ENCODE results near the gene OR2T27.
"Not testable (repeated sequence)": the region's sequence is repeated elsewhere in the genome, so short reads cannot be mapped to it uniquely, and the experiment has no call there.

Gene OR2T27

GRCh38 chr1:248639652-248640051, 15.7 kb downstream of the OR2T27 start:
- DNase-seq: not testable (repeated sequence)

GRCh38 chr1:248636612-248637011, 18.7 kb downstream of the OR2T27 start:
- DNase-seq: not testable (repeated sequence)

- DNase-seq: not testable (repeated sequence)
Observed at GRCh38 chr1:248634991-248635390, 20.3 kb downstream of the OR2T27 start, which contains the start of gene OR2T11. OR2T11 (minus strand) TSS chr1:248635091; CDS start chr1:248627128, 7,963 bp downstream.

GRCh38 chr1:248631354-248632008, 23.8 kb downstream of the OR2T27 start:
- no peak for DNase-seq

DNA sequence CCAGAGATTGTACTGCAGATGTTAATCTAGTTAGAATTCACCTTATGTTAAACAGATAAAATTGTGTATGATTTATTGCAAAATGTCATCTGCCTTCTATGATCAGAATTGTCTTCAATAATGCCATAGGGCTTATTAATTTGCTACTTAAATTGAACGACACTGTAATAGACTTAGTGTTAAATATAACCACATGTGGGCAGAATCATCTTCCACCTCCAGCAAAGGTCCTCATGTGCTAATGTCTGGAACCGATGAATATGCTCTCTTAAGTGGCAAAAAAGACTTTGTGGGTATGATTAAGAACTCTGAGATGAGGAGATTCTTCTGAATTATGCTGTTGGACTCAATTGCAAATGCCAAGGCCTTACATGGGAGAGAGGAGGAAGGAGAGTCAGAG, 24.8 kb downstream of the OR2T27 start:
- no peak for DNase-seq

- DNase-seq: no peak
Observed at GRCh38 chr1:248627971-248628844, 27.1 kb downstream of the OR2T27 start.

- no peak for DNase-seq
Observed at GRCh38 chr1:248625971-248626370, 29.4 kb downstream of the OR2T27 start.

DNA sequence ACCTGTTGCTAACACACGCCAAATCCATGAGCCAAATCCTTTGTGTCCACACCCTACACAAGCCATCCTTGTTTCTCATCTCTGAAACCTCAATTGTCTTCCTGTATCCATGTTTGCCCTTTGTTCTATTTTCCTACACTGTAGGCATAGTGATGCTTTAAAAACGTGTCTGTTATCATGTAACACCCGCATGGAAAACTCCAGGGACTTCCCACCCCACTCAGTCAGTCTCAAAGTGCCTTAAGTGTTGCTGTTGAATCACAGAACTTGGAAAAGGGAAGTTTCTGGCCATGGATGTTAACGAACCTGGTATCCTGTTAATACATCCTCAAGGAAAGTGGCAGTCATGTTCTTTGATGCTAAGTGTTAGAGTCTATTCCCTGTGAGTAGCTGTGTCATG, 30.2 kb downstream of the OR2T27 start:
- no peak for DNase-seq

DNA sequence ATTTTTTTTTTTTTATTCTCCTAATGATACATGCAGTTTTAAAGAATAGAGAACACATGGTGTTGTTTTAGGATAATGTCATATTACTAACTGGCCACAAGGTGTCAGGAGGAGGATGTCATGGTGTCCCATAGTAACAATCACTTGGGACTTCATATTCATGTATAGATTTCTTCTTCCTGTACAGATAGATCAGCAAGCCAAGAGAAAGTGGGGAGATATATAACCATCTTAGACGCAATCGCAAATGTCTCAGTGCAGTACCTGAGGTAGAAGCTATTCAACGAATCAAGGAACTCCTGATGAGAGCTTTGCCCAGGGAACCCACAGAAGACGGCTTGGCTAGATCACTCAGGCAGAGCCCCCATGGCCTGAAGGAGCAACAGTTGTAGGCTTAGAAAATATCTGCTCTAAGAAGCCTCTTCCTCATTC, 32.7 kb downstream of the OR2T27 start:
- no peak for DNase-seq

DNA sequence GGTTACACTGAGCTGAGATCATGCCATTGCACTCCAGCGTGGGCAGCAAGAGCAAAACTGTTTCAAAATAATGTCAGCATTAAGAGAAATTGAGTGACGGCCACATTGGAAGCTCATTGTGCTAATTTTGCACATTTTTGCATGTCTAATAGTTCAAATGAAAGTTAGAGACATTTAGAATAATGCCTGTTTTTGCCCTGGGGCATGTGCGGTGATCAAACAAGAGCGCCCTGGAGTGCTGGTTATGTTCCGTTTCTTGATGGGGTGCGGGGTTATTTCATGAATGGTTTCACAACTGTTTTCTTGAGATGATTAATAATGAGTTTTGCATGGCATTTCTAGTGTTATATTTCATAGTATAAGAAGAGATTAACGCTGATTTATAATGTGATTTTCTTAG, 33.6 kb downstream of the OR2T27 start:
- DNase-seq: no peak

GRCh38 chr1:248618878-248619277, 36.5 kb downstream of the OR2T27 start:
- DNase-seq: peak; percentile 22

DNA sequence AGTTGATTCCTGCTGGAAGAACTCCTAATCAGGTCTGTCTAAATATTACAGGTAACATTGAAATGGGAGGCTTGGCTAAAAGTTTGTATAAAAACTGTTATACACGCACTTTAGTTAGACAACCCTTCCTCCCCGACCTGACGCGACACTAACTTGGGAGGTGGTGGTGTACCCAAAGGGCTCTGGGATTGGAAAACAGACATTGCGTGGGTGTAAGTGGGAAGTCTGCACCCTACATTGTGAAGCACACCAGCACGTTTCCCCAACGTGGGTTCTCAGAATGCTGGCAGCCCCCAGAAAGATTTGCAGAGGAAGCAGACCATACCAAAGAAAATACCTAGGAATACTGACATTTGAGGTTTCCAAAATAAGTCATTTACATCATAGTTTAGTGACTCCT, 37.2 kb downstream of the OR2T27 start:
- DNase-seq: no peak

GRCh38 chr1:248613742-248614141, 41.6 kb downstream of the OR2T27 start:
- no peak for DNase-seq

- DNase-seq: no peak
Observed at GRCh38 chr1:248611883-248612414, 43.4 kb downstream of the OR2T27 start.

DNA sequence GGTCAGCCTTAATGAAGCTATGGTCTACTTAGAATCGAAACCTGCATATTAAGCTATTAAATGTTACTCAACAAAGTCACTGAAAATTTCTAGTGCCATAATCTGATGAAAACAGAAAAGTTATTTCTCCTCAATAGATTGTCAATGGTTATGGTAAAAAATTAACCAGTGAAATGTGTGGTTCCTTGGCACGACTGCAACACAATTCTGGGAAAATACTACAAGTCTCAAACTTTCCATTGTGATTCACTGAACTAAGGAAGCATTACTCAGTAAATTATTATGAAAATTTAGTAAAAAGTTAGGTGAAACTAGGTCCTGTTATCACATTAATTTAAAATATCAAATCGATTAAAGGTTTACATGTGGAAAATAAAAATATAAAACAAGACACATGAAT, 45.0 kb downstream of the OR2T27 start:
- no peak for DNase-seq
